ENCODE results near the gene ATF7IP2.

Gene ATF7IP2

DNA sequence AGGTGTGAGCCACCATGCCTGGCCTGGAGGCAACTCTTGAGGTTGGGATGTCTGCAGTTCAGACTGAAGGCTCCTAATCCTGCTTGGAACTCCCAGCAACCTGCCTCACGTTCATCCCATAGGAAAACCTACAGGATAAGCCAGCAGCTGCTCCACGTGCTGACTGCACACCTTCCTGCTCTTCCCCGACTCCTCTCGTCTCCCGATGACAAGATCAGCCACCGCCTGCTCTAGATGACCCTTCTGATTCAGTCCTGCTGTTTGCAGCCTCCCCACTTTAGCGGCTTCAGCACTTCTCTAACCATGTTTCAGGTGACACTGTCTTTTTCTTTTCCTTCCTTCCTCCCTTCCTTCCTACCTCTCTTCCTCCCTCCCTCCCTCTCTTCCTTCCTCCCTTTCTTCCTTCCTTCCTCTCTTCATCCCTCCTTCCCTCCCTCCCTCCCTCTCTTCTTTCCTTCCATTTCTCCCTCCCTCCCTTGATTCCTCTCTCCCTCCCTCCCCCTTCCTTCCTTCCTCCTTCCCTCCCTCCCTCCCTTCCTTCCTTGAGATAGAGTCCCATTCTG, 132.7 kb downstream of the ATF7IP2 start:
- DNase-seq, result no peak

- no peak for DNase-seq
Measured at GRCh38 chr16:10519297-10519696, 133.4 kb downstream of the ATF7IP2 start.

GRCh38 chr16:10519929-10520868, 134.3 kb downstream of the ATF7IP2 start:
- DNase-seq, result no peak

DNA sequence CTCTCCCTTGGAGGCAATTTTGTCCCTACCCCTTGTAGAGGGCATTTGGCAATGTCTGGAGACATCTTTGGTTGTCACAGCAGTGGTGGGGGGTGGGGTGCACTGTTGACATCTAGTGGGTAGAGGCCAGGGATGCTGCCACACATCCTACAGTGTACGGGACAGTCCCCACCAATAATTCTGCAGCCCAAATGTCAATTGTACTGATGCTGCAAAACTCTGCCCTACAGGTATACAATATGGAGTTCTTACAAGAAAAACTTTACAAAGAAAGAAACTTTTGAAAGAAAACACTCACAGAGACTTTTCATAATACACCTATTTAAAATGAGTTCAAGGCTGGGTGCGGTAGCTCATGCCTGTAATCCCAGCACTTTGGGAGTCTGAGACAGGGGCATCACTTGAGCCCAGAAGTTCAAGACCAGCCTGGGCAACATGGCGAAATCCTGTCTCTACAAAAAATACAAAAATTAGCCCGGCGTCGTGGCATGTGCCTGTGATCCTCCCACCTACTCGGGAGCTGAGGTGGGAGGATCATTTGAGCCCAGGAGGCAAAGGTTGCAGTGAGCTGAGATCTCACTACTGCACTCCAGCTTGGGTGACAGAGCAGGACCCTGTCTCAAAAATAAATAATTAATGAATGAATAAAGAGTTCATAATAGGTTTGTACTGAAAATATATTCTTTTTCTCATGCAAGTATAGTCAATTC, 135.2 kb downstream of the ATF7IP2 start:
- DNase-seq, result no peak

GRCh38 chr16:10521681-10522274, 135.9 kb downstream of the ATF7IP2 start:
- DNase-seq, result peak; percentile 56

DNA sequence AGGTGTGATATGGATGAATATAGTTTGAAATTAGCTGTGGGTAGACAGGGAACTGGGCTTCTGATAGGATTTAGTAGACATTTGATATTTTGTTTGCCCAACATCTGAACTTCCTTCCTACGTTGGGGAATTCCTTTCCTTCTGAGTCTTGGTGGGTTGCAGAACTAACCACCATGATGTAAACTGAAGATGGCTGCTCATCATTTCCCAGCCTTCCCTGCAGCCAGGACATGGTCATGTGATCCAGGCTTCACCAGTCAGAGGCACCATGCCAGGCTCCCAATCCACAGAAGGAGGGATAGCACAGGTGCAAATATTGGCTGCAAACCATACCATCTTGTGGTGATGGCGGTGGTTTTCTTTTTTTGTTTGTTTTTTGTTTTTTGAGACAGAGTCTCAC, 137.1 kb downstream of the ATF7IP2 start:
- DNase-seq, result no peak

DNA sequence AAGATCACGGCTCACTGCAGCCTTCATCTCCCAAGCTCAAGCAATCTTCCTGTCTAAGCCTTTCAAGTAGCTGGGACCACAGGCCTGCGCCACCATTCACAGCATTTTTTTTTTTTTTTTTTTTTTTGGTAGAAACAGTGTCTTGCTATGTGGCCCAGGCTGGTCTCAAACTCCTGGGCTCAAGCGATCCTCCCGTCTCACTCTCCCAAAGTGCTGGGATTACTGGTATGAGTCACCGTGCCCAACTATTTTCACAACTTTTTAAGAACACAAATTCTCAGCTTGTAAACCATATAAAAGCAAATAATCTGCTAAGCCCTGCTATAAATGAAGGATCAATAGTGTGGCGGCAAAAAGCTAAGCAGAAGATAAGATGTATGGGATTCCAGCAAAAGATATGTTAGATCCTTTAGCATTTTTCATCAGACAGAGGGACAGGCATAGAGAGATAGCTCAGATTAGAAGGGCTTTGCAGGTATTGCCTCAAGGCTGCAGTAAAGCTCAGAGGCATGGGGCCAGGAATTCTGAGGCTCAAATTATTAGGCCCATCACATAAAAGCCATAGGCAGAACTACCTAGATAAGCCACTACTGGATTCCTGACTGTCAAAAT, 139.5 kb downstream of the ATF7IP2 start:
- DNase-seq, result no peak

GRCh38 chr16:10526962-10527361, 141.1 kb downstream of the ATF7IP2 start:
- DNase-seq, result no peak

DNA sequence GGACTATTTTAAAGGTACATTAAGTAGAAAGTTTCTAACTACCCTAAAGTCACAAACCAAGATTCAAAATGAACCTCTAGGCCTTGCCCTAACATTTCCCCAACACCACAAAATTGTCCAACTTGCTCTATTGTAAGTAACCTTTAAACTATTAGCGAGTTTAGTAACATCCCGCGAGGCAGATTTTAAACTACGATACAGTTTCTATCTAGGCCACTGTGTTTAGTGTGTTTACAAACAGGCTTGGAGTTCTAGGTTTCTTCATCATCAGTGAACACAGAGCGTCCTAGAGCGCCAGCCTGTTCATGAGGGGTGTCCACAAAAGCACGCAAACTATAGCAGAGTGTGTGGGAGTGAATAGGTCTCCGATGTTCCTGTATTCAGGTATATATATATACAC, 142.8 kb downstream of the ATF7IP2 start:
- DNase-seq, result no peak

DNA sequence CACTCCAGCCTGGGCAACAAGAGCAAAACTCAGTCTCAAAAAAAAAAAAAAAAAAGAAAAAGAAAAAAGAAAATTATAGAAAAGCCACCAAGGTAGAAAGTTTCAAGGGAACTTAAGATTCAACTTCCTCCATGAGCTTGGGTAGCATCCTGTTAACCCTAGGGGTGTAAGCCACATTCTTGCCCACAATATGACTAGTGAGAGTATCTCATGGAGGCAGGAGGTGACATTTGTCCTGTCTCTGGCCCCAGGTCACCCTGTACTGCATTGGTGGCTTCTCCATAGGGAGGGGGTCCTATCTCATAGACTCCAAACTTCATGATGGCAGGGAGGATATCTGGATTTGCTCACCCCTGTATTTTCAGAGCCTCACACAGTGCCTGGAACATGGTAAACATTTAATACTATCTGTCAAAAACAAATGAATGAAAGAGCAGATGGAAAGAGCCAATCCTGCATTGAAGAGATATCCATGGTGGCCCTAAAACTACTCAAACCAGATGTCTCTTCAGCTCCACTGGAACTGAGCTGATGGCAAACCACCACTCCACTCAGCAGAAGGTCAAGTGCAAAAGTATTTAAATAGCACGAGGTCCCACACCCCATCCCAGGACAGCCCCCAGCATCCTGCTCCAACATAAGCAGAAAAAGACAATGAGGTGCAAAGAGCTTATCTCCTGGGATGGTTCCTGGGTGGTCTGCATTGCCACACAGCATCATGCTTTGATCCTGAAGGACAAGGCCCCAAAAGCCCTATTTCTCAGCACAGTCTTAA, 144.2 kb downstream of the ATF7IP2 start:
- DNase-seq, result no peak

- no peak for DNase-seq
Measured at GRCh38 chr16:10530685-10531084, 144.8 kb downstream of the ATF7IP2 start.

DNA sequence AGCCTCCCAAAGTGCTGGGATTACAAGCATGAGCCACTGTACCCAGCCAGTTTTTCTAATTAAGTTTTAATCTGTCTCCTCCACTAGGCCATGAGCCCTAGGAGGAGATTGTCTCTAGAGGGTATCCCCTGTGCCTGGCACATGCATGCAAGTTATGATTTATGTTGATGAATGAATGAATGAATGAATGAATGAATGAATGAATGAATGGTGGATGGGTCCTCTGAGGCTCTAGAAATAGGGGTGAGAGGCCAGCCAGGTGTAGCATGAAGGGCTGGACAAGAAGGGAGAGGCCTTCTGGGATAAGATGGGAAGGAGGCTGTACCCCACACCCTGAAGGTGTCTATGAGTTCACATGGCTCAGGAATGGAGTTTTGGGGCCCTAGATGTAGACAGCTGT, 145.7 kb downstream of the ATF7IP2 start:
- DNase-seq, result no peak

Measured in NCI-H69 (cell line).